RKO (cell line): ENCODE measurements around the gene LLGL1.

Experiments used
- DNase-seq: peaks from one replicate; pipeline ENCODE4 v3.0.0-alpha.2; 2016; ENCODE audit warnings: low spot score

Gene LLGL1

DNA sequence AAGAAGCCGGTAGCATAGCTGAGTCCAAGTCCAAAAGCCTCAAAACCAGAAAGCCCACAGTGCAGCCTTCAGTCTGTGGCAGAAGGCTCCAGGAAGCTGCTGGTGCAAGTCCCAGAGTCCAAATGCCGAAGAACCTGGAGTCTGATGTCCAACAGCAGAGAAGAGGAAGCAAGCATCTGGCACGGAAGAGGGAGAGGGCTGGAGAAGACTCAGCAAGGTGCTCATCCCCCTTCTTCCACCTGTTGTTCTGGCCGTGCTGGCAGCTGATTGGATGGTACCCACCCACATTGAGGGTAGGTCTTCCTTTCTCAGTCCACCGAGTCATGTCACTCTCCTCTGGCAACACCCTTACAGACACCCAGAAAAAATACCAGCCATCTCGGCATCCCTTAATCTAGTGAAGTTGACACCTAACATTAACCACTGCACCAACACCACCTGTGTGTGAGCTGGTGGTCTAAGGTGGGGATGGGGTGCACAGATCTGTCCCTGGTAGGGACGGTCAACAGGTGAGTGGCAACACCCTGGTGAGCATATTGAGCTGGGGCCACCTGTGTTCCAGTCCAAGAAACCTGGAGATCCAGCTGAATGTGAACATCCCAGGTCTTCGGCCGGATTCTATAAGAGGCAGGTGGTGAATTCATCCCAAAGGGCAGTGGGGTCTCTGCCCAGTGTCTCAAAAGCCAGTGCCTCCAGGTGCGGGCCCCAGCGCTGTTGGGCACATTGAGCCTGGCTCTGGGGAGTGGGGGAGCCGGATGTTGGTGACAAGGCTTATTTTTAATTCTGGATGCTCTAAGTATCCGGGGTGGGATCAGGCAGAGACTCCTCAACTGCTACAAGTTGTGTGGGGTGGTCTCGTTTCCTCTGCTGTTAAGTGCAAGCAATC is 44.9 kb downstream of the LLGL1 start:
- DNase-seq, result no peak

DNA sequence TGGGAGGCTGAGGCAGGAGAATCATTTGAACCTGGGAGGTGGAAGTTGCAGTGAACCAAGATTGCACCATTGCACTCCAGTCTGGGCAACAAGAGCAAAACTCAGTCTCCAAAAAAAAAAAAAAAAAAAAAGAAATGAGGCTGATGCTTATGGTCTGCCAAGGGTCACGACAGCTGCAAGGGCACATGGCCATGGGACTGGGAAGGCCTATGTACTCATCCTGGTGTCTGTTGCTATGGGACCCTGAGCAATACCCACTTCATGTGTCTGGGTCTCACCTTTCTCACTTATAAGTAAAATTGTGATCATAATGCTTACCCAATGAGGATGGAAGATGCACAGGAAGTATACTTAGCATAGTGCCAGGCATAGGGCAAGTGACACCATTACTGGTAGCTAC is 51.6 kb downstream of the LLGL1 start:
- no peak for DNase-seq

- DNase-seq, result no peak
Measured at GRCh38 chr17:18278867-18279266, 53.4 kb downstream of the LLGL1 start.

DNA sequence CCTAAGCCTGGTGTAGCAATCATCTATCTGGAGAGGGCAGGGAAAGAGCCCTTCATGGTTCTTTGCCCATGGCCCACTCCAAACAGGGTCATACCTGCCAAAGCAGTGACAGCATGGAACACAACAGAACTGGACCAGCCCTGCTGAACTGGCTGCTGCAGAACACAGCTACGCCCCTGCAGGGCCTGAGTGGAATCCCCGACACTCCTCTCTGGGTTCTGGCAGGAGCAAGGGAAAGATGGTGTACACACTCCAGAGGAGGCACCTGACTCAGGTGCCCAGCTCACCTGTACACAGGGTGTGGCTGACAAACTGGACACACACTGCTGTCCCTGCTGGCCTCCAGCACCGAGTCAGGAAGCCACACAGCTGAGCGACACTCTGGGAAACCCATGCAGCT is 54.8 kb downstream of the LLGL1 start:
- DNase-seq, result no peak

DNA sequence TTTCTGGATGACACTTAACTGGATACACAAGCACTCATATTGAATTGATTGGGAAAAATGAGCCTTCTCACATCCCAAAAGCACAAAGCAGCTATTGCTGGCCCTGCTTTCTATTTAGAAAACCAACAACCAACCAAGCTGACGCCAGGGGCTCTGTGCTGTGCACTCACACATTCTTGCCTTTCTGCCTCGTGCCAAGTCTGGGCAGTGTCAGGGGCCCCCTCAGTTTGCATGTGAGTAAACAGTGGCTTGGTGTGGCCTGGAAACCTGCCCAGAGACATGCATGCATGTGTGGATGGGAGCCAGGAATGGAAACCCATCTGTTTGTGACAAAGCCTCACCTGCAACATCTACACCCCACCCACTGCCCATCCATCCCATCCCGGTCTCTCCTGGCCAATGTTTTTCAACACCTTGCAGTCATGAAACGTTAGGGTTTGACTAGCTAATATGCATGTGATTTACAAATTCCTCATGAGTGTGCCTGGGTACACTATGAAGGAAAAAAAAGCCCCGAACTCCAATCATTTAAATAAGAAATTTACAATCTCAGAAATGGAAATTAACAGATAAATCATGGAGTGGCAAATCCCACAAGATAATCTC is 55.4 kb downstream of the LLGL1 start:
- no peak for DNase-seq

GRCh38 chr17:18281788-18282187 is 56.4 kb downstream of the LLGL1 start:
- DNase-seq, result no peak

DNA sequence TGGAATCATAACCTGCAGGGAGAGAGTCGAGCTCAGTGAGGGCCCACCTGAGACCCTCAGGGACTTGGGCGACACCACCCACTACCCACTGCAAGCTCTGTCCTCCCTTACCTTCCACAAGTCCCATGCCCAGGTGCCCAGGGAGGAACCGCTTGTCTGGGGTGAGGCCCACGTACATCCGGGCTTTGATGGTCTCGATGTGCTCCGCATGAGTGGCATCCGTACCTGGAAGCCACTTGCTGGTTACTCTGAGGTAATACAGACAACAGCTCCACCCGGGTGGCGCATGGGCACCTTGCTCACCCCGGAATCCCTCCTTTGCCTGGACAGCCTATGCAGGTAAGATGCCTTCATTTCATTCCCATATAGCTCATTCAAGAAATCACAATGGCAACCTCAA is 59.9 kb downstream of the LLGL1 start:
- DNase-seq, result no peak

DNA sequence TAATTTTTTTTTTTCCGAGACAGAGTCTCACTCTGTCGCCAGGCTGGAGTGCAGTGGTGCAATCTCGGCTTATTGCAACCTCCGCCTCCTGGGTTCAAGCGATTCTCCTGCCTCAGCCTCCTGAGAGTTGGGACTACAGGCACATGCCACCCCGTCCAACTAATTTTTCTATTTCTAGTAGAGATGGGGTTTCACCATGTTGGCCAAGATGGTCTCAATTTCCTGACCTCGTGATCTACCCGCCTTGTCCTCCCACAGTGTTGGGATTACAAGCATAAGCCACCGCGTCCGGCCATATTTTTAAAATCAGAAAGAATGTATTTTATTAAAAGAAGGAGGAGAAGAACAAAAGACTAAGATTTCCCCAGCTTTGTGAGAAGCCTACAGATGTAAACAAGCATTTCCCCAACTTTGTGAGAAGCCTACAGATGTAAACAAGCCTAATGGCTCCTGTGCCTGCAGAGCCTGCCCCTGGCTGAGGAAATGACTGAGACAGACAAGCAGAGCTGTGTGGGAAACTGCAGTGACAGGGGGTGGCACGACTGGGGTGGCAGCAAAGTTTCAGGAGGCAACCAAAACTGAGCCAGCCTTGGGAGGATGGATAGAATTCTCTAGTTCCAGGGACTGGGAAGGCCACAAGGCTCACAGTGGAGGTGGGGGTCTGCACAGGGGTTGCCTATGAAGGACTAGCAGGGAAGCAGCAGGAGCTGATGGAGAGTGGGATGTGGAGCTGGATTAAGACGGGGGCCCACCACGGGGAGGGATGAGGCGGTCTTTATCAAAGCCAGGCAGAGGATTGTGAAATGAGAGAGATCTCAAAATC is 66.5 kb downstream of the LLGL1 start:
- DNase-seq, result no peak
